Measurements from ENCODE around the gene DBH.

GRCh38 chr9:133640580-133641395 lies 4.6 kb downstream of the DBH start:
- TF ChIP-seq CTCF (IDR thresholded peaks at IDR 0.05) (no peak), POLR2A (IDR thresholded peaks at IDR 0.05) (no peak)
